Endodermal cell (in vitro differentiated cells): ENCODE measurements around the gene VWA3A. TPM values are rescaled to one million over a fixed set of nuclear protein-coding genes. Genes with fewer than 3 reads are reported as not detected.
"Not testable (repeated sequence)": the region's sequence is repeated elsewhere in the genome, so short reads cannot be mapped to it uniquely, and the experiment has no call there.

Experiments used
- DNase-seq: peaks from one replicate; pipeline ENCODE4 v3.0.0-alpha.2; 2017
- H3K27ac ChIP-seq: 2 replicates; pipeline ENCODE4 v1.5.1; 2013; ENCODE audit warnings: mild to moderate bottlenecking, low read depth, low read length, moderate library complexity
- H3K27me3 ChIP-seq: 2 replicates; pipeline ENCODE4 v1.6.1; 2013; ENCODE audit warnings: mild to moderate bottlenecking, low read length, moderate library complexity; ENCODE audit not compliant: insufficient read depth, control insufficient read depth, poor library complexity, severe bottlenecking
- H3K36me3 ChIP-seq: 2 replicates; pipeline ENCODE4 v1.7.0; 2013; ENCODE audit warnings: mild to moderate bottlenecking, low read length, moderate library complexity; ENCODE audit not compliant: control insufficient read depth, insufficient read depth
- H3K4me1 ChIP-seq: one replicate; pipeline ENCODE4 v1.7.0; 2013; ENCODE audit warnings: low read length; ENCODE audit not compliant: control insufficient read depth, insufficient read depth
- H3K4me3 ChIP-seq: 2 replicates; pipeline ENCODE4 v1.5.1; 2013; ENCODE audit warnings: mild to moderate bottlenecking, low read length, moderate library complexity
- H3K9ac ChIP-seq: 2 replicates; pipeline ENCODE4 v1.6.1; 2013; ENCODE audit warnings: mild to moderate bottlenecking, low read length, moderate library complexity; ENCODE audit not compliant: poor library complexity, severe bottlenecking; ENCODE audit errors: extremely low read depth
- H3K9me3 ChIP-seq: 2 replicates; pipeline ENCODE4 v1.6.1; 2013; ENCODE audit warnings: mild to moderate bottlenecking, low read length, moderate library complexity; ENCODE audit not compliant: control insufficient read depth
- H3K27ac Mint-ChIP-seq: 2 replicates; pipeline ENCODE4 v1.8.0; 2020; ENCODE audit warnings: mixed read lengths
- H3K27me3 Mint-ChIP-seq: 2 replicates; pipeline ENCODE4 v1.8.0; 2021; ENCODE audit warnings: mild to moderate bottlenecking, mixed read lengths; ENCODE audit not compliant: insufficient read depth
- H3K36me3 Mint-ChIP-seq: 2 replicates; pipeline ENCODE4 v1.8.0; 2020; ENCODE audit warnings: low read depth, mixed read lengths
- H3K4me1 Mint-ChIP-seq: 2 replicates; pipeline ENCODE4 v1.8.0; 2020; ENCODE audit warnings: mixed read lengths
- H3K4me3 Mint-ChIP-seq: 2 replicates; pipeline ENCODE4 v1.8.0; 2020; ENCODE audit warnings: mild to moderate bottlenecking, moderate library complexity, mixed read lengths
- H3K9me3 Mint-ChIP-seq: 2 replicates; pipeline ENCODE4 v1.8.0; 2020; ENCODE audit warnings: mild to moderate bottlenecking, mixed read lengths
- CTCF ChIP-seq: fragments of 200-600 bp; sonication (generic); conservative IDR thresholded peaks from 2 replicates; pipeline ENCODE4 v1.5.0; 2021; ENCODE audit warnings: antibody characterized with exemption, mild to moderate bottlenecking
- WGBS, 2 experiments: methylation state at CpG; one replicate each; pipeline versions ENCODE4 v1.1.5 to v1.1.7; 2013; ENCODE audit warnings: missing lambda C conversion rate in 2 of 2, mixed read lengths in 1 of 2; ENCODE audit not compliant: insufficient coverage in 1 of 2, insufficient read length in 1 of 2; 5-methylcytosine and 5-hydroxymethylcytosine counted together
- total RNA-seq, 2 donors: library from RNA; stranded (reverse); fragmentation: NEBNext Ultra II Directional in 1 of 2; extraction: Animal tissue kit (Norgen Biotek cat#: 25700) in 1 of 2; gene quantifications; 2 replicates in 1 of 2; 3 replicates in 1 of 2; pipeline ENCODE4 v1.2.1, GENCODE V29; 2021

VWA3A gene
- total RNA-seq, 2 donors from 2014 or later, result 0.18 to 0.40 TPM

- DNase-seq, result no peak
- Mint-ChIP-seq H3K36me3 (no peaks in the 10 kb centered on the region), H3K4me3 (no peak overlapping the region), H3K4me1 (no peaks in the 10 kb centered on the region), H3K27ac (no peak overlapping the region), H3K9me3 (no peaks in the 10 kb centered on the region), H3K27me3 (peaks cover 15% of the 10 kb centered on the region)
- H3K4me1 ChIP-seq, result no peaks in the 10 kb centered on the region
- no peak overlapping the region for H3K4me3 ChIP-seq
- no peaks in the 10 kb centered on the region for H3K9me3 ChIP-seq
- H3K9ac ChIP-seq, result no peak overlapping the region
- H3K36me3 ChIP-seq, result no peaks in the 10 kb centered on the region
- TF ChIP-seq CTCF, result no peak
- no peak overlapping the region for H3K27ac ChIP-seq
- WGBS, 2 experiments, result 72 to 74% methylated on average over 2 to 4 of the region's 4 CpGs
- no peaks in the 10 kb centered on the region for H3K27me3 ChIP-seq
These were observed 17.0 kb downstream of the VWA3A start for GRCh38 chr16:22109258-22109898.

- not testable (repeated sequence) for H3K9me3 Mint-ChIP-seq, H3K4me1 ChIP-seq, DNase-seq, H3K27me3 ChIP-seq, H3K36me3 Mint-ChIP-seq, H3K27ac Mint-ChIP-seq, H3K36me3 ChIP-seq, H3K9ac ChIP-seq, H3K4me3 Mint-ChIP-seq, H3K9me3 ChIP-seq, H3K27ac ChIP-seq, H3K4me3 ChIP-seq, H3K4me1 Mint-ChIP-seq
- peaks cover 12% of the 10 kb centered on the region for H3K27me3 Mint-ChIP-seq
- WGBS, 2 experiments, result 85 to 97% methylated on average over 4 to 5 of the region's 5 CpGs
These were observed 19.3 kb downstream of the VWA3A start for GRCh38 chr16:22111629-22112028.

- Histone ChIP-seq H3K27ac (no peak overlapping the region), H3K27me3 (no peaks in the 10 kb centered on the region), H3K9me3 (no peaks in the 10 kb centered on the region), H3K9ac (no peak overlapping the region), H3K36me3 (no peaks in the 10 kb centered on the region), H3K4me1 (no peaks in the 10 kb centered on the region), H3K4me3 (no peak overlapping the region)
- TF ChIP-seq CTCF, result no peak
- 86% methylated on average over 2 of the region's 2 CpGs; no CpG with 5 or more reads in 1 of the 2 experiments for WGBS, 2 experiments
- no peaks in the 10 kb centered on the region for H3K4me1 Mint-ChIP-seq
- H3K4me3 Mint-ChIP-seq, result no peak overlapping the region
- no peak for DNase-seq
- H3K27ac Mint-ChIP-seq, result no peak overlapping the region
- H3K27me3 Mint-ChIP-seq, result peaks cover 2% of the 10 kb centered on the region
- H3K36me3 Mint-ChIP-seq, result no peaks in the 10 kb centered on the region
- H3K9me3 Mint-ChIP-seq, result no peaks in the 10 kb centered on the region
These were observed 23.9 kb downstream of the VWA3A start for GRCh38 chr16:22116095-22116700.
